NB4 (cell line): ENCODE data around the gene RAB8A.
A peak's percentile ranks its signal among the peaks of the same experiment; 100 is the strongest.

Source experiments
- DNase-seq: peaks from one replicate; pipeline ENCODE4 v3.0.0; 2010; ENCODE audit warnings: low read depth
- H3K4me3 ChIP-seq: one replicate; pipeline ENCODE4 v1.5.1; 2011; ENCODE audit warnings: mild to moderate bottlenecking, low read depth, low read length, moderate library complexity
- CTCF ChIP-seq: IDR thresholded peaks from one replicate; pipeline ENCODE4 v1.5.1; 2012; ENCODE audit warnings: low read depth, low read length
- MAX ChIP-seq: IDR thresholded peaks from 2 replicates; pipeline ENCODE4 v1.6.1; 2011; ENCODE audit warnings: low read depth, low read length
- MYC ChIP-seq: IDR thresholded peaks from 2 replicates; pipeline ENCODE4 v1.6.1; 2011; ENCODE audit warnings: low read depth, low read length
- POLR2A ChIP-seq: IDR thresholded peaks from 2 replicates; pipeline ENCODE4 v1.6.1; 2011; ENCODE audit warnings: mild to moderate bottlenecking; ENCODE audit not compliant: insufficient read length; ENCODE audit errors: extremely low read depth

Gene RAB8A

GRCh38 chr19:16112778-16113177, 1.1 kb downstream of the RAB8A start:
- no peak for TF ChIP-seq MAX
- TF ChIP-seq CTCF = no peak
- TF ChIP-seq MYC = no peak
- no peak for TF ChIP-seq POLR2A
- peak; percentile 65 for DNase-seq
- peak overlapping the region; percentile 90 for H3K4me3 ChIP-seq

GRCh38 chr19:16113727-16114126, 2.0 kb downstream of the RAB8A start:
- DNase-seq = peak; percentile 68
- TF ChIP-seq POLR2A = no peak
- no peak for TF ChIP-seq CTCF
- TF ChIP-seq MYC = no peak
- TF ChIP-seq MAX = no peak
- H3K4me3 ChIP-seq = peak overlapping the region; percentile 90

GRCh38 chr19:16115301-16116039, 3.8 kb downstream of the RAB8A start:
- DNase-seq = no peak
- H3K4me3 ChIP-seq = peak overlapping the region; percentile 47
- TF ChIP-seq MAX = no peak
- TF ChIP-seq CTCF = no peak
- no peak for TF ChIP-seq POLR2A
- no peak for TF ChIP-seq MYC

GRCh38 chr19:16116067-16116466, 4.4 kb downstream of the RAB8A start:
- DNase-seq = no peak
- H3K4me3 ChIP-seq = peak overlapping the region; percentile 47
- TF ChIP-seq CTCF (no peak), POLR2A (no peak), MYC (no peak), MAX (no peak)

GRCh38 chr19:16117594-16118033, 5.9 kb downstream of the RAB8A start:
- TF ChIP-seq POLR2A = no peak
- TF ChIP-seq MYC = peak; percentile 92
- peak; percentile 93 for TF ChIP-seq MAX
- peak; percentile 32 for TF ChIP-seq CTCF
- peak overlapping the region; percentile 44 for H3K4me3 ChIP-seq
- peak; percentile 86 for DNase-seq
